Lower leg skin (tissue), 4 donors: Measurements from ENCODE around the gene TARDBP. TPM values are rescaled to one million over a fixed set of nuclear protein-coding genes. Genes with fewer than 3 reads are reported as not detected.
"Not testable (repeated sequence)": the region's sequence is repeated elsewhere in the genome, so short reads cannot be mapped to it uniquely, and the experiment has no call there.

Experiments used
- DNase-seq, 2 donors: peaks; one replicate each; pipeline ENCODE4 v3.0.0-alpha.2; 2019; ENCODE audit warnings: low spot score in 2 of 2
- H3K4me3 ChIP-seq: fragments of 200-600 bp; sonication (generic); 2 replicates; pipeline ENCODE4 v1.5.1; 2017; ENCODE audit warnings: mild to moderate bottlenecking, low read depth; ENCODE audit not compliant: poor library complexity, severe bottlenecking
- POLR2A ChIP-seq, 2 donors: fragments of 450-650 bp; IDR thresholded peaks; one replicate each; pipeline ENCODE4 v1.6.1; 2016 to 2017; ENCODE audit warnings: antibody characterized with exemption in 2 of 2, mild to moderate bottlenecking in 1 of 2, moderate library complexity in 1 of 2
- WGBS, 2 donors: methylation state at CpG; one replicate each; pipeline ENCODE4 v1.1.5; 2018; 5-methylcytosine and 5-hydroxymethylcytosine counted together
- intact Hi-C: fragments of 100-400 bp; cut with DNase I; formaldehyde crosslinking; loops from one replicate; pipeline ENCODE4 v1.15.0; 2023; ENCODE audit warnings: low total_unique reads
- total RNA-seq, 4 donors: library from RNA; depleted of rRNA; stranded (reverse); fragments of >200 nt; gene quantifications; one replicate each; pipeline ENCODE4 v1.1.0, GENCODE V29; 2016
- TF ChIP-seq, protein P1 (sequence below), 3 donors: fragments of 450-650 bp; IDR thresholded peaks; one replicate each; pipeline ENCODE4 v1.5.1; 2016; ENCODE audit warnings: antibody characterized with exemption in 3 of 3, mild to moderate bottlenecking in 3 of 3, moderate library complexity in 2 of 3

The TARDBP gene
- total RNA-seq, 4 donors from 2014 or later: 63.5 to 169 (median 125) TPM

GRCh38 chr1:11013160-11013531 lies 692 bp downstream of the TARDBP start:
- WGBS, 2 donors: 2% methylated on average over 8 to 10 of the region's 11 CpGs
- H3K4me3 ChIP-seq: peak overlapping the region; percentile 94
- no peak for TF ChIP-seq POLR2A (IDR thresholded peaks at IDR 0.05)
- TF ChIP-seq, protein P1, sequence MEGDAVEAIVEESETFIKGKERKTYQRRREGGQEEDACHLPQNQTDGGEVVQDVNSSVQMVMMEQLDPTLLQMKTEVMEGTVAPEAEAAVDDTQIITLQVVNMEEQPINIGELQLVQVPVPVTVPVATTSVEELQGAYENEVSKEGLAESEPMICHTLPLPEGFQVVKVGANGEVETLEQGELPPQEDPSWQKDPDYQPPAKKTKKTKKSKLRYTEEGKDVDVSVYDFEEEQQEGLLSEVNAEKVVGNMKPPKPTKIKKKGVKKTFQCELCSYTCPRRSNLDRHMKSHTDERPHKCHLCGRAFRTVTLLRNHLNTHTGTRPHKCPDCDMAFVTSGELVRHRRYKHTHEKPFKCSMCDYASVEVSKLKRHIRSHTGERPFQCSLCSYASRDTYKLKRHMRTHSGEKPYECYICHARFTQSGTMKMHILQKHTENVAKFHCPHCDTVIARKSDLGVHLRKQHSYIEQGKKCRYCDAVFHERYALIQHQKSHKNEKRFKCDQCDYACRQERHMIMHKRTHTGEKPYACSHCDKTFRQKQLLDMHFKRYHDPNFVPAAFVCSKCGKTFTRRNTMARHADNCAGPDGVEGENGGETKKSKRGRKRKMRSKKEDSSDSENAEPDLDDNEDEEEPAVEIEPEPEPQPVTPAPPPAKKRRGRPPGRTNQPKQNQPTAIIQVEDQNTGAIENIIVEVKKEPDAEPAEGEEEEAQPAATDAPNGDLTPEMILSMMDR (IDR thresholded peaks at IDR 0.05): no peak
- DNase-seq: no peak
- intact Hi-C loops: no loop called here

GRCh38 chr1:11019358-11019757 lies 6.9 kb downstream of the TARDBP start:
- H3K4me3 ChIP-seq, intact Hi-C loops: not testable (repeated sequence)
- DNase-seq: peak in 1 of 2 donors; percentile 37
- WGBS, 2 donors: 84 to 90% methylated on average over 8 of the region's 8 CpGs

- peak in 1 of 2 donors; percentile 29 for DNase-seq
- 89 to 90% methylated on average over 7 of the region's 7 CpGs for WGBS, 2 donors
- intact Hi-C loops: no loop called here
- H3K4me3 ChIP-seq: no peak overlapping the region
- TF ChIP-seq, protein P1 (IDR thresholded peaks at IDR 0.05): no peak
- no peak for TF ChIP-seq POLR2A (IDR thresholded peaks at IDR 0.05)
Measured at GRCh38 chr1:11019971-11020370, 7.5 kb downstream of the TARDBP start.

GRCh38 chr1:11023201-11023600 lies 10.7 kb downstream of the TARDBP start:
- DNase-seq: peak in 1 of 2 donors; percentile 37
- no peak for TF ChIP-seq POLR2A (IDR thresholded peaks at IDR 0.05)
- TF ChIP-seq, protein P1 (IDR thresholded peaks at IDR 0.05): no peak
- H3K4me3 ChIP-seq: no peak overlapping the region
- WGBS, 2 donors: 94 to 95% methylated on average over 14 of the region's 14 CpGs
- intact Hi-C loops: no loop called here

DNA sequence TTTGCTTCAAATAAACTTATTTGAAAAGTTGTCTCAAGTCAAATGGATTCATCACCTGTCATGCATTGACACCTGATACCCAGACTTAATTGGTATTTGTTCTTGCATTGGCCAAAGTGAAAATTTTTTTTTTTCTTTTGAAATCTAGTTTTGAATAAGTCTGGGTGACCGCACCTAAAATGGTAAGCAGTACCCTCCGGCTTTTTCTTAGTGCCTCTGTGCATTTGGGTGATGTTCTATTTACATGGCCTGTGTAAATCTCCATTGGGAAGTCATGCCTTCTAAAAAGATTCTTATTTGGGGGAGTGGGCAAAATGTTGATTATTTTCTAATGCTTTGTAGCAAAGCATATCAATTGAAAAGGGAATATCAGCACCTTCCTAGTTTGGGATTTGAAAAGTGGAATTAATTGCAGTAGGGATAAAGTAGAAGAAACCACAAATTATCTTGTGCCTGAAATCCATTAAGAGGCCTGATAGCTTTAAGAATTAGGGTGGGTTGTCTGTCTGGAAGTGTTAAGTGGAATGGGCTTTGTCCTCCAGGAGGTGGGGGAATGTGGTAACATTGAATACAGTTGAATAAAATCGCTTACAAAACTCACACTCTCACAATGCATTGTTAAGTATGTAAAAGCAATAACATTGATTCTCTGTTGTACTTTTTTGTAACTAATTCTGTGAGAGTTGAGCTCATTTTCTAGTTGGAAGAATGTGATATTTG lies 11.9 kb downstream of the TARDBP start:
- DNase-seq: no peak
- 87 to 94% methylated on average over 3 of the region's 3 CpGs for WGBS, 2 donors
- intact Hi-C loops: no loop called here
- no peak overlapping the region for H3K4me3 ChIP-seq
- TF ChIP-seq POLR2A (IDR thresholded peaks at IDR 0.05): no peak

DNA sequence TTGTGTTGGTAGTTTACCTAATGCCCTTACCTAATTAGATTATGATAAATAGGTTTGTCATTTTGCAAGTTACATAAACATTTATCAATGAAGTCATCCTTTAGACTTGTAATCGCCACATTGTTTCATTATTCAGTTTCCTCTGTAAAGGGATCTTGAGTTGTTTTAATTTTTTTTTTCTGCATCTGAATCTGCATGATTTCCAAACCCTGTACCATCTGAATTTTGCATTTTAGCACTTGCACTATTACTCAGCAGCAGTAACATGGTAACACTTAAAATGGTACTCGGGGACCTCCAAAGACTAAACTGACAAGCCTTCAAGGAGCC lies 12.4 kb downstream of the TARDBP start:
- WGBS, 2 donors: 83 to 86% methylated on average over 2 of the region's 2 CpGs
- no peak overlapping the region for H3K4me3 ChIP-seq
- TF ChIP-seq, protein P1 (IDR thresholded peaks at IDR 0.05): no peak
- TF ChIP-seq POLR2A (IDR thresholded peaks at IDR 0.05): no peak

DNA sequence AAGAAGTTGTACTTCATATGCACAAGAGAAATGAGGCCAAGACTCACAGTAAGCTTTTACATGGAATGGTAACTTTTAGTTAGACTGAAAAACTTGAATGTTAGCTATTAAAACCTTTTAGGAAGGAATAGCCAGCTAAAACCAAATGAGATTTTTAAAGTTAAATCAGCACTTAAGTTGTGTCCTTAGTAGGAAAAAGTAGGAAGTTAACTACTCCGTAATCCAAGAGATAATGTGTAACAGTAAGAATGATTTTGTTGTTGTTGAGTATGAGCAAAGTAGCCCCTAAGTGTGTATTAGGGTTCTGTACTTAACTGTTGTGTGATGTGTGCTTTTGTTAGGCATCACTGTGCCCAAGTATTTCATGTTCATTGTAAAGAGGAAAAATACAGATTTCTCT lies 13.2 kb downstream of the TARDBP start:
- WGBS, 2 donors: 88 to 90% methylated on average over 1 of the region's 1 CpG
- H3K4me3 ChIP-seq: no peak overlapping the region
- TF ChIP-seq POLR2A (IDR thresholded peaks at IDR 0.05): no peak
- TF ChIP-seq, protein P1 (IDR thresholded peaks at IDR 0.05): no peak
- no peak for DNase-seq
- intact Hi-C loops: no loop called here

More for the DNA sequence above, 12.4 kb downstream of the TARDBP start:
- DNase-seq: no peak
- intact Hi-C loops: no loop called here
